Measurements from ENCODE around the gene SUN2.

- TF ChIP-seq CTCF (tag by site-specific recombination; IDR thresholded peaks at IDR 0.05) = no peak
- no peak for TF ChIP-seq ZBTB17 (tag by site-specific recombination; IDR thresholded peaks at IDR 0.05)
- TF ChIP-seq ZNF157 (tag by site-specific recombination; IDR thresholded peaks at IDR 0.05) = no peak
These were observed 12.2 kb upstream of the SUN2 start for GRCh38 chr22:38768036-38768435.

All from HEK293 (cell line).